ENCODE results near the gene PTBP3.

DNA sequence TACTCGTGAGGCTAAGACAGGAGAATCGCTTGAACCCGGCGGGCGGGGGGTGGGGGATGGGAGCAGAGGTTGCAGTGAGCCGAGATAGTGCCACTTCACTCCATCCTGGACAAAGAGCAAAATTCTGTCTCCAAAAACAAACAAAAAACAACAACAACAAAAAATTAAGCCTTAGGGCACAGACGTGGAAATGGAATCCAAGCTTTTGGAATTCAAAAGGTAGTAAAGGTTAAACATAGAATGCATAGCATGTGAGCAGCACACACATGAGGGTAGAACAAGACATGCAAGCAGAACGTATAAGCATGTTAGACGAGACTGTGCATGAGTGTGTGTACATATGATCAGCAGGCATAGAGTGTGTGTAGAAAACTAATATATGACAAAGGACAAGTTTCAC, 68.0 kb downstream of the PTBP3 start:
- TF ChIP-seq, protein P1, sequence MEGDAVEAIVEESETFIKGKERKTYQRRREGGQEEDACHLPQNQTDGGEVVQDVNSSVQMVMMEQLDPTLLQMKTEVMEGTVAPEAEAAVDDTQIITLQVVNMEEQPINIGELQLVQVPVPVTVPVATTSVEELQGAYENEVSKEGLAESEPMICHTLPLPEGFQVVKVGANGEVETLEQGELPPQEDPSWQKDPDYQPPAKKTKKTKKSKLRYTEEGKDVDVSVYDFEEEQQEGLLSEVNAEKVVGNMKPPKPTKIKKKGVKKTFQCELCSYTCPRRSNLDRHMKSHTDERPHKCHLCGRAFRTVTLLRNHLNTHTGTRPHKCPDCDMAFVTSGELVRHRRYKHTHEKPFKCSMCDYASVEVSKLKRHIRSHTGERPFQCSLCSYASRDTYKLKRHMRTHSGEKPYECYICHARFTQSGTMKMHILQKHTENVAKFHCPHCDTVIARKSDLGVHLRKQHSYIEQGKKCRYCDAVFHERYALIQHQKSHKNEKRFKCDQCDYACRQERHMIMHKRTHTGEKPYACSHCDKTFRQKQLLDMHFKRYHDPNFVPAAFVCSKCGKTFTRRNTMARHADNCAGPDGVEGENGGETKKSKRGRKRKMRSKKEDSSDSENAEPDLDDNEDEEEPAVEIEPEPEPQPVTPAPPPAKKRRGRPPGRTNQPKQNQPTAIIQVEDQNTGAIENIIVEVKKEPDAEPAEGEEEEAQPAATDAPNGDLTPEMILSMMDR (IDR thresholded peaks at IDR 0.05): no peak
- TF ChIP-seq POLR2A (IDR thresholded peaks at IDR 0.05): no peak
